IMR-90 (cell line): Measurements from ENCODE around the gene NRM. TPM values are rescaled to one million over a fixed set of nuclear protein-coding genes. Genes with fewer than 3 reads are reported as not detected.

Experiments
- ATAC-seq: fragments of 200-7000 bp; cut with Tn5 transposase; 2 replicates; pipeline ENCODE4 v1.9.1; 2020; ENCODE audit warnings: low read depth, mild to moderate bottlenecking, moderate library complexity
- BruUV-seq: library from RNA; stranded (reverse); fragments of 400-500 nt; replicated peaks from 2 replicates; lab custom pipeline; 2021; lab: Mats Ljungman, UMichigan
- CTCF ChIA-PET: fragments of 300-600 bp; formaldehyde crosslinking; extraction: SDS; loops from one replicate; lab custom pipeline; 2021; ENCODE audit warnings: antibody characterized with exemption; lab: Yijun Ruan, JAX
- POLR2A ChIA-PET: fragments of 300-600 bp; sonication (Branson Sonifier 250); formaldehyde crosslinking; loops from one replicate; lab custom pipeline; 2022; ENCODE audit warnings: antibody characterized with exemption; ENCODE audit not compliant: unreplicated experiment; lab: Charles Lee
- DNase-seq: peaks from one replicate; pipeline ENCODE4 v3.0.0; 2013
- H2AFZ ChIP-seq: replicated peaks from 2 replicates; pipeline ENCODE3; 2013; ENCODE audit warnings: low read length, mild to moderate bottlenecking; ENCODE audit not compliant: poor library complexity
- H2AK5ac ChIP-seq: 2 replicates; pipeline ENCODE4 v1.6.1; 2013; ENCODE audit warnings: low read depth, low read length, inconsistent platforms
- H2AK9ac ChIP-seq: replicated peaks from 2 replicates; pipeline ENCODE3; 2013; ENCODE audit warnings: mild to moderate bottlenecking, low read depth, low read length, moderate library complexity; ENCODE audit not compliant: poor library complexity
- H2BK120ac ChIP-seq: 2 replicates; pipeline ENCODE4 v1.6.1; 2013; ENCODE audit warnings: low read depth, low read length, inconsistent platforms
- H2BK15ac ChIP-seq: 3 replicates; pipeline ENCODE4 v1.6.1; 2013; ENCODE audit warnings: low read depth, low read length, inconsistent platforms
- H2BK20ac ChIP-seq: 2 replicates; pipeline ENCODE4 v1.6.1; 2013; ENCODE audit warnings: low read depth, mild to moderate bottlenecking, inconsistent platforms, low read length, moderate library complexity
- H2BK5ac ChIP-seq: 2 replicates; pipeline ENCODE4 v1.6.1; 2013; ENCODE audit warnings: mild to moderate bottlenecking, low read depth, low read length, inconsistent platforms; ENCODE audit not compliant: poor library complexity, severe bottlenecking
- H3K14ac ChIP-seq: replicated peaks from 2 replicates; pipeline ENCODE4 v1.6.1; 2013; ENCODE audit warnings: low read depth, low read length, inconsistent platforms
- H3K18ac ChIP-seq: 2 replicates; pipeline ENCODE4 v1.6.1; 2013; ENCODE audit warnings: low read depth, low read length, control low read depth
- H3K23ac ChIP-seq: 2 replicates; pipeline ENCODE4 v1.6.1; 2013; ENCODE audit warnings: low read depth, low read length, inconsistent platforms
- H3K27ac ChIP-seq: 2 replicates; pipeline ENCODE4 v1.5.1; 2013; ENCODE audit warnings: mild to moderate bottlenecking, control low read depth, low read length; ENCODE audit not compliant: insufficient read depth
- H3K27me3 ChIP-seq: 2 replicates; pipeline ENCODE4 v1.6.1; 2013; ENCODE audit warnings: low read length; ENCODE audit not compliant: control insufficient read depth, insufficient read depth
- H3K36me3 ChIP-seq: 2 replicates; pipeline ENCODE4 v1.6.1; 2013; ENCODE audit warnings: low read length, mixed read lengths; ENCODE audit not compliant: control insufficient read depth, insufficient read depth
- H3K4ac ChIP-seq: 2 replicates; pipeline ENCODE4 v1.6.1; 2013; ENCODE audit warnings: low read depth, low read length, inconsistent platforms
- H3K4me1 ChIP-seq: 2 replicates; pipeline ENCODE4 v1.6.1; 2013; ENCODE audit warnings: low read length, mixed read lengths; ENCODE audit not compliant: control insufficient read depth, insufficient read depth
- H3K4me2 ChIP-seq: 2 replicates; pipeline ENCODE4 v1.6.1; 2013; ENCODE audit warnings: low read depth, mild to moderate bottlenecking, control low read depth, low read length, moderate library complexity
- H3K4me3 ChIP-seq: 2 replicates; pipeline ENCODE4 v1.5.1; 2013; ENCODE audit warnings: low read depth, mild to moderate bottlenecking, control low read depth, low read length, moderate library complexity; ENCODE audit not compliant: insufficient read depth
- H3K56ac ChIP-seq: 2 replicates; pipeline ENCODE4 v1.6.1; 2013; ENCODE audit warnings: low read length, inconsistent platforms; ENCODE audit not compliant: insufficient read depth; ENCODE audit errors: extremely low read depth
- H3K79me1 ChIP-seq, 2 experiments: 2 replicates each; pipeline ENCODE4 v1.6.1; 2013; ENCODE audit warnings: low read length in 2 of 2, inconsistent platforms in 1 of 2, low read depth in 1 of 2
- H3K9ac ChIP-seq: 2 replicates; pipeline ENCODE4 v1.6.1; 2013; ENCODE audit warnings: low read depth, low read length, control low read depth
- H3K9me1 ChIP-seq: 2 replicates; pipeline ENCODE4 v1.6.1; 2013; ENCODE audit warnings: low read length, inconsistent platforms; ENCODE audit not compliant: insufficient read depth
- H3K9me3 ChIP-seq: 2 replicates; pipeline ENCODE4 v1.6.1; 2013; ENCODE audit warnings: low read length; ENCODE audit not compliant: control insufficient read depth, insufficient read depth
- H4K20me1 ChIP-seq: 2 replicates; pipeline ENCODE4 v1.6.1; 2013; ENCODE audit warnings: low read length, inconsistent platforms; ENCODE audit not compliant: insufficient read depth
- H4K5ac ChIP-seq: 2 replicates; pipeline ENCODE4 v1.6.1; 2013; ENCODE audit warnings: mild to moderate bottlenecking, low read depth, low read length, control low read depth
- H4K8ac ChIP-seq, 2 experiments: 2 replicates each; pipeline ENCODE4 v1.6.1; 2013; ENCODE audit warnings: low read depth in 2 of 2, low read length in 2 of 2, control low read depth in 1 of 2, inconsistent platforms in 1 of 2
- H4K91ac ChIP-seq: 2 replicates; pipeline ENCODE4 v1.6.1; 2013; ENCODE audit warnings: low read depth, low read length, inconsistent platforms; ENCODE audit not compliant: insufficient read depth
- BHLHE40 ChIP-seq: fragments of 150-350 bp; IDR thresholded peaks from 2 replicates; pipeline ENCODE4 v1.6.1; 2016; ENCODE audit warnings: mild to moderate bottlenecking, low read depth, low read length
- CHD1 ChIP-seq: IDR thresholded peaks from 2 replicates; pipeline ENCODE4 v1.6.1; 2012; ENCODE audit warnings: low read depth, low read length, improper control_type of control experiment
- MXI1 ChIP-seq: IDR thresholded peaks from 2 replicates; pipeline ENCODE4 v1.6.1; 2012; ENCODE audit warnings: low read depth, mild to moderate bottlenecking, low read length, moderate library complexity, borderline replicate concordance
- POLR2A ChIP-seq: IDR thresholded peaks from 2 replicates; pipeline ENCODE4 v1.6.1; 2012; ENCODE audit warnings: mild to moderate bottlenecking, low read depth, low read length
- RAD21 ChIP-seq: IDR thresholded peaks from 2 replicates; pipeline ENCODE4 v1.6.1; 2012; ENCODE audit warnings: low read length, improper control_type of control experiment
- RCOR1 ChIP-seq: IDR thresholded peaks from 2 replicates; pipeline ENCODE4 v1.6.1; 2012; ENCODE audit warnings: mild to moderate bottlenecking, low read length, improper control_type of control experiment; ENCODE audit not compliant: insufficient replicate concordance
- RFX5 ChIP-seq: IDR thresholded peaks from 2 replicates; pipeline ENCODE4 v1.8.0; 2012; ENCODE audit warnings: low read depth, mild to moderate bottlenecking, low read length, moderate library complexity
- SMC3 ChIP-seq: fragments of 150-350 bp; IDR thresholded peaks from 2 replicates; pipeline ENCODE4 v1.6.1; 2016; ENCODE audit warnings: low read depth, mild to moderate bottlenecking, antibody characterized with exemption, low read length, moderate library complexity
- whole genome bisulfite sequencing, 2 experiments: methylation state at CpG; one replicate each; pipeline versions ENCODE4 v1.1.5 to v1.1.7; 2013; ENCODE audit warnings: missing lambda C conversion rate in 2 of 2; ENCODE audit not compliant: insufficient read length in 1 of 2; ENCODE audit errors: extremely low coverage in 2 of 2; 5-methylcytosine and 5-hydroxymethylcytosine counted together
- dilution Hi-C: fragments of 300-500 bp; cut with HindIII; formaldehyde crosslinking; loops from one replicate; pipeline ENCODE4 v1.14.3; 2018; ENCODE audit warnings: low sequenced_read_pairs; ENCODE audit not compliant: unreplicated experiment
- in situ Hi-C: fragments of 300-500 bp; cut with MboI; formaldehyde crosslinking; loops from 3 replicates; pipeline ENCODE4 v1.14.3; 2019; ENCODE audit warnings: low sequenced_read_pairs, inconsistent platforms, mixed read lengths
- intact Hi-C: fragments of 100-400 bp; cut with micrococcal nuclease; formaldehyde crosslinking; loops from 2 replicates; pipeline ENCODE4 v1.10.0; 2022
- polyA plus RNA-seq, 3 experiments: library from polyadenylated mRNA; depleted of rRNA; stranded (reverse); fragments of >200 nt; gene quantifications; 2 replicates each; pipeline ENCODE4 v1.2.3, GENCODE V29; 2012; ENCODE audit warnings: low replicate concordance in 1 of 3
- total RNA-seq: library from RNA; depleted of rRNA; stranded (reverse); fragments of >200 nt; gene quantifications from 2 replicates; pipeline ENCODE4 v1.2.3, GENCODE V29; 2012
- TF ChIP-seq, protein P1 (sequence below): conservative IDR thresholded peaks from 2 replicates; pipeline ENCODE4 v1.5.1; 2012; ENCODE audit warnings: mild to moderate bottlenecking, low read depth, low read length, improper control_type of control experiment
- TF ChIP-seq, protein P2 (sequence below): fragments of 150-350 bp; IDR thresholded peaks from 2 replicates; pipeline ENCODE4 v1.6.1; 2016; ENCODE audit warnings: low read depth, mild to moderate bottlenecking, low read length, moderate library complexity, borderline replicate concordance

Gene NRM
- total and polyA plus RNA-seq, 2 of the 4 experiments (the other 2 are of a cell fraction), result 2.2 to 27.0 TPM

- peaks cover 42% of the 10 kb centered on the region for H3K36me3 ChIP-seq
- no peaks in the 10 kb centered on the region; the same call in 1 of the 2 replicates for H3K9me1 ChIP-seq
- no peak overlapping the region for H2BK20ac ChIP-seq
- H3K79me1 ChIP-seq, result peaks cover 7 to 33% of the 10 kb centered on the region in 2 experiments
- POLR2A ChIA-PET, result no interaction called here
- WGBS, 2 experiments, result 96% methylated on average over 7 of the region's 12 CpGs; no CpG with 5 or more reads in 1 of the 2 experiments
- no TSS peak for BruUV-seq
- peaks cover 4% of the 10 kb centered on the region; the same call in 1 of the 2 replicates for H4K20me1 ChIP-seq
- H3K23ac ChIP-seq, result no peak overlapping the region
- no peak overlapping the region for H2AK5ac ChIP-seq
- H3K4me1 ChIP-seq, result no peaks in the 10 kb centered on the region
- H4K8ac ChIP-seq, result no peak overlapping the region
- no peak overlapping the region for H3K27ac ChIP-seq
- H3K14ac ChIP-seq, result no peak overlapping the region
- H2BK15ac ChIP-seq, result no peak overlapping the region
- H3K27me3 ChIP-seq, result no peaks in the 10 kb centered on the region
- no peak overlapping the region for H2AK9ac ChIP-seq
- no peak overlapping the region for H3K56ac ChIP-seq
- intact Hi-C loops (no loop called here), in situ Hi-C loops (no loop called here), dilution Hi-C loops (no loop called here)
- H4K5ac ChIP-seq, result no peak overlapping the region
- H3K4me2 ChIP-seq, result no peak overlapping the region
- TF ChIP-seq SMC3, result no peak
- no peak for TF ChIP-seq BHLHE40
- no peak for TF ChIP-seq RCOR1
- no peak for TF ChIP-seq MXI1
- TF ChIP-seq CHD1, result no peak
- TF ChIP-seq RFX5, result no peak
- TF ChIP-seq, protein P1, sequence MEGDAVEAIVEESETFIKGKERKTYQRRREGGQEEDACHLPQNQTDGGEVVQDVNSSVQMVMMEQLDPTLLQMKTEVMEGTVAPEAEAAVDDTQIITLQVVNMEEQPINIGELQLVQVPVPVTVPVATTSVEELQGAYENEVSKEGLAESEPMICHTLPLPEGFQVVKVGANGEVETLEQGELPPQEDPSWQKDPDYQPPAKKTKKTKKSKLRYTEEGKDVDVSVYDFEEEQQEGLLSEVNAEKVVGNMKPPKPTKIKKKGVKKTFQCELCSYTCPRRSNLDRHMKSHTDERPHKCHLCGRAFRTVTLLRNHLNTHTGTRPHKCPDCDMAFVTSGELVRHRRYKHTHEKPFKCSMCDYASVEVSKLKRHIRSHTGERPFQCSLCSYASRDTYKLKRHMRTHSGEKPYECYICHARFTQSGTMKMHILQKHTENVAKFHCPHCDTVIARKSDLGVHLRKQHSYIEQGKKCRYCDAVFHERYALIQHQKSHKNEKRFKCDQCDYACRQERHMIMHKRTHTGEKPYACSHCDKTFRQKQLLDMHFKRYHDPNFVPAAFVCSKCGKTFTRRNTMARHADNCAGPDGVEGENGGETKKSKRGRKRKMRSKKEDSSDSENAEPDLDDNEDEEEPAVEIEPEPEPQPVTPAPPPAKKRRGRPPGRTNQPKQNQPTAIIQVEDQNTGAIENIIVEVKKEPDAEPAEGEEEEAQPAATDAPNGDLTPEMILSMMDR, result no peak
- no peak for TF ChIP-seq RAD21
- TF ChIP-seq, protein P2, sequence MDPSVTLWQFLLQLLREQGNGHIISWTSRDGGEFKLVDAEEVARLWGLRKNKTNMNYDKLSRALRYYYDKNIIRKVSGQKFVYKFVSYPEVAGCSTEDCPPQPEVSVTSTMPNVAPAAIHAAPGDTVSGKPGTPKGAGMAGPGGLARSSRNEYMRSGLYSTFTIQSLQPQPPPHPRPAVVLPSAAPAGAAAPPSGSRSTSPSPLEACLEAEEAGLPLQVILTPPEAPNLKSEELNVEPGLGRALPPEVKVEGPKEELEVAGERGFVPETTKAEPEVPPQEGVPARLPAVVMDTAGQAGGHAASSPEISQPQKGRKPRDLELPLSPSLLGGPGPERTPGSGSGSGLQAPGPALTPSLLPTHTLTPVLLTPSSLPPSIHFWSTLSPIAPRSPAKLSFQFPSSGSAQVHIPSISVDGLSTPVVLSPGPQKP, result no peak
- no peak for TF ChIP-seq POLR2A
- H2BK5ac ChIP-seq, result no peak overlapping the region
- H3K9ac ChIP-seq, result no peak overlapping the region
- DNase-seq (no peak), ATAC-seq (no peak)
- H3K4ac ChIP-seq, result no peak overlapping the region
- CTCF ChIA-PET, result interaction anchor here (0.8 kb wide), 1 partner anchor 670 kb away, joined by 3 read pairs; no protein-coding TSS in a partner anchor
- no peak overlapping the region for H2BK120ac ChIP-seq
- no peaks in the 10 kb centered on the region for H3K9me3 ChIP-seq
- no peak overlapping the region for H2AFZ ChIP-seq
- H4K91ac ChIP-seq, result no peak overlapping the region
- no peak overlapping the region for H3K18ac ChIP-seq
- H3K4me3 ChIP-seq, result no peak overlapping the region
These were observed 39.6 kb downstream of the NRM start for GRCh38 chr6:30651143-30651542.
